ENCODE measurements around the gene RFC1.

The RFC1 gene

DNA sequence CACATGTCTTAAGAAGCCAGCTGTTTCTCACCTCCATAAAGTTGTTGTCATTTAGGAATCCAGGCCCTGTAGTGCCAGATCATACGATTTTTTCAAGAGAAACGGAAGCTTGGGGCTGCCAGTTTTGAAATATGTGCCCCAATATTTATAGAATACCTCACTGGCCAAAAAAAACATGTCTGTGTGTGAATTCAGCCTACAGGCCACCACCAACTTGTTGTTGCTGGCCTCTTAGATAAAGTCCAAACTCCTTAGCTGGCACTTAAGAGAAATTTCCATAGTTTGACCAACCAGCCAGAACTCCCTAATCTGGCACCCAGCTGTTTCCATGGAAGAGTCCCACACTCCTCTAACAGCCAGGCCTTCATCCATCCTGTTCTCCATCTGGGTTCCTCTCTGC lies 109.7 kb downstream of the RFC1 start:
- H3K4me3 ChIP-seq, result no peak overlapping the region
- no peaks in the 10 kb centered on the region for H3K9me3 ChIP-seq
- TF ChIP-seq Cebpa-rat (IDR thresholded peaks at IDR 0.05), result no peak
- H4K20me1 ChIP-seq, result no peaks in the 10 kb centered on the region
- no peak overlapping the region for H3K4me2 ChIP-seq
- H3K9ac ChIP-seq, result no peak overlapping the region
- H3K27ac ChIP-seq, result no peak overlapping the region
- no peaks in the 10 kb centered on the region for H3K27me3 ChIP-seq
- H3K4me1 ChIP-seq, result no peaks in the 10 kb centered on the region
- peaks cover 22% of the 10 kb centered on the region for H3K36me3 ChIP-seq

DNA sequence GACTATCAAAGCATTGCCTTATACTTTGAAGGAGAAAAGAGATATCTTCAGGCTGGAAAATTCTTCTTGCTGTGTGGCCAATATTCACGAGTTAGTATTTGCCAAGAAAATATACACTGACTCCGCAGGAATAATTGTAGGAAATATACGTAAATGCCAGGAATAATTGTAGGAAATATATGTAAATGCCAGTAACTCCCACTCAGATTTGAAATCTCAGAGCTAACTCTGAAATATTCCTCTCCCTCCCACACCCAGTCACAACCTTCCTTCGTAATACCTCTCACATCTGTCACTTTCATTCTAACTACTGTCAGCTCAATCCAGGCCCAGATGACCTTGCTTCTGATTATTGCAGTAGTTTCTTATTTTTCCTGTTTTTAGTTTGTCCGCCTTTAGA lies 110.3 kb downstream of the RFC1 start:
- no peak for TF ChIP-seq Cebpa-rat (IDR thresholded peaks at IDR 0.05)
- Histone ChIP-seq H3K4me1 (no peaks in the 10 kb centered on the region), H3K27me3 (no peaks in the 10 kb centered on the region), H3K36me3 (peaks cover 22% of the 10 kb centered on the region), H4K20me1 (no peaks in the 10 kb centered on the region), H3K4me3 (no peak overlapping the region), H3K9ac (no peak overlapping the region), H3K27ac (no peak overlapping the region), H3K4me2 (no peak overlapping the region), H3K9me3 (no peaks in the 10 kb centered on the region)

GRCh38 chr4:39255266-39255665 lies 110.9 kb downstream of the RFC1 start:
- H3K9me3 ChIP-seq, result no peaks in the 10 kb centered on the region
- TF ChIP-seq Cebpa-rat (IDR thresholded peaks at IDR 0.05), result no peak
- no peak overlapping the region for H3K9ac ChIP-seq
- no peak overlapping the region for H3K27ac ChIP-seq
- H3K36me3 ChIP-seq, result peaks cover 18% of the 10 kb centered on the region
- no peak overlapping the region for H3K4me2 ChIP-seq
- no peaks in the 10 kb centered on the region for H3K4me1 ChIP-seq
- H3K27me3 ChIP-seq, result no peaks in the 10 kb centered on the region
- no peaks in the 10 kb centered on the region for H4K20me1 ChIP-seq
- H3K4me3 ChIP-seq, result no peak overlapping the region

DNA sequence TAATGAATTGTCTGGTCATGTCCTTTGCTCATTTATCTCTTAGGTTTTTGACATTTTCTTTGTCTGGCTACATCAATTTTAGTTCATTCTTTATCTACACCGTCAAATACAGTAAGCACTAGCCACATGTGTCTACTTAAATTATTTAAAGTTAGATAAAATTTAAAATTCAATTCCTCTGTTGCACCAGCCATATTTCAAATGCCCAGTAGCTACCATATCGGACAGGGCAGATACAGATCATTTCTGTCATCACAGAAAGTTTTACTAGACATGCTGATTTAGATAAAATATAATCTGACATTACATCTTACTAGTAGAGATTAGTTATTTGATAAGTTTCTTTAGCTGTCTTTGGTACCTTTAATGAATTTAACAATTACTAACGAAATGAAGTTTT lies 122.7 kb downstream of the RFC1 start:
- Histone ChIP-seq H3K36me3 (peaks cover 32% of the 10 kb centered on the region), H3K4me1 (no peaks in the 10 kb centered on the region), H3K4me2 (no peak overlapping the region), H3K4me3 (no peak overlapping the region), H3K27me3 (no peaks in the 10 kb centered on the region), H3K27ac (no peak overlapping the region), H3K9ac (no peak overlapping the region), H4K20me1 (no peaks in the 10 kb centered on the region), H3K9me3 (peaks cover 8% of the 10 kb centered on the region; the same call in 1 of the 2 replicates)
- TF ChIP-seq Cebpa-rat (IDR thresholded peaks at IDR 0.05), result no peak

All from BLaER1 (cell line).